Activated T-cell treated with anti-CD3 and anti-CD28 coated beads, Interleukin-2, amount 50 U/mL, for 48 hours (primary cell): Measurements from ENCODE around the gene FAM81A.
"Not testable (repeated sequence)": the region's sequence is repeated elsewhere in the genome, so short reads cannot be mapped to it uniquely, and the experiment has no call there.

Source experiments
- DNase-seq, 2 experiments: peaks; one replicate each; pipeline ENCODE4 v3.0.0-alpha.2; 2020

Gene FAM81A

GRCh38 chr15:59437817-59438624 lies at the start of gene FAM81A:
TSS of gene FAM81A (plus strand) at chr15:59438186. CDS start at chr15:59458627, 20,441 bp downstream.
- peak; percentile 52 to 64 for DNase-seq

GRCh38 chr15:59388670-59389069 lies 49.3 kb upstream of the FAM81A start:
- DNase-seq, result no peak

GRCh38 chr15:59392299-59392698 lies 45.7 kb upstream of the FAM81A start:
- DNase-seq, result no peak

- no peak for DNase-seq
These were observed 43.8 kb upstream of the FAM81A start for GRCh38 chr15:59394166-59394661.

- no peak for DNase-seq
These were observed 41.8 kb upstream of the FAM81A start for GRCh38 chr15:59396211-59396610.

- DNase-seq, result no peak
These were observed 41.3 kb upstream of the FAM81A start for GRCh38 chr15:59396679-59397078.

- no peak for DNase-seq
These were observed 39.8 kb upstream of the FAM81A start for GRCh38 chr15:59398220-59398619.

- no peak for DNase-seq
These were observed 38.4 kb upstream of the FAM81A start for GRCh38 chr15:59399465-59400102.

- no peak for DNase-seq
These were observed 37.7 kb upstream of the FAM81A start for GRCh38 chr15:59400103-59400813.

GRCh38 chr15:59401051-59401823 lies 36.7 kb upstream of the FAM81A start:
- DNase-seq, result not testable (repeated sequence)

- DNase-seq, result no peak
These were observed 36.0 kb upstream of the FAM81A start for GRCh38 chr15:59401824-59402569.

GRCh38 chr15:59405079-59405478 lies 32.9 kb upstream of the FAM81A start:
- no peak for DNase-seq

- DNase-seq, result no peak
These were observed 31.5 kb upstream of the FAM81A start for GRCh38 chr15:59406446-59406845.

GRCh38 chr15:59407946-59408345 lies 30.0 kb upstream of the FAM81A start:
- no peak for DNase-seq

- DNase-seq, result no peak
These were observed 27.5 kb upstream of the FAM81A start for GRCh38 chr15:59410391-59410896.

GRCh38 chr15:59413577-59413976 lies 24.4 kb upstream of the FAM81A start:
- DNase-seq, result no peak

GRCh38 chr15:59416816-59417215 lies 21.2 kb upstream of the FAM81A start:
- no peak for DNase-seq

- DNase-seq, result no peak
These were observed 18.8 kb upstream of the FAM81A start for GRCh38 chr15:59419170-59419569.

- no peak for DNase-seq
These were observed 17.9 kb upstream of the FAM81A start for GRCh38 chr15:59420108-59420507.

- DNase-seq, result no peak
These were observed 16.9 kb upstream of the FAM81A start for GRCh38 chr15:59420986-59421618.

GRCh38 chr15:59424616-59425015 lies 13.4 kb upstream of the FAM81A start:
- DNase-seq, result no peak
